ENCODE results near the gene DELE1. TPM values are rescaled to one million over a fixed set of nuclear protein-coding genes. Genes with fewer than 3 reads are reported as not detected.

DELE1 gene
- total and polyA plus RNA-seq, 2 donors (not counting 1 experiment from before 2014, with no cell fraction given) = 124 to 127 TPM

DNA sequence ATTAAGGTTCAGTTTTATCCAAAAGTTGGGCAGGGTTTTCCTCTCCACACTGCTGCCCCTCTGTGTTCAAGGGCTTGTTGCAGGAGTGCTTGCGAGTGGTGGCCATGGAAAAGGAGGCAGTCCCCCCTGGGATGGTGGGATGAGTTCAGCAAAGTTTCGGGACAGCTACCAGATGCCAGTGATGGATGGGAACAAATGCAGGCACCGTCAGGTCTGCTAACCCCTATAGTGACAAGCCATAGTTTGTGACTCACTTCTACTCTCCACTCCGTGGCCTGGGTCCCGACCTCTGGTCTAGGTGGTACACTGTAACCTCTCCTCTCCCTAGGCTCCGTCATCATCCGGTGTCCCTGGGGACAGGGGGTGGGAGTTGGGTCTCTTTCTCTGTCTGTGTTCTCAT is 41.4 kb downstream of the DELE1 start:
- Histone ChIP-seq H3K9me3 (ENCODE audit: control extremely low read depth in 1 of 3, control insufficient read depth in 2 of 3, insufficient read depth in 1 of 3, low read length in 2 of 3) (no peaks in the 10 kb centered on the region), H3K9ac (ENCODE audit: low read length) (no peak overlapping the region), H3K27ac (ENCODE audit: low read length in 2 of 2) (no peak overlapping the region), H3K4me3 (ENCODE audit: control extremely low read depth in 1 of 5, extremely low read depth in 1 of 5, insufficient read depth in 1 of 5, low read depth in 2 of 5, low read length in 4 of 5) (no peak overlapping the region), H3K27me3 (replicated peaks in 1 of 4; ENCODE audit: control extremely low read depth in 1 of 4, control insufficient read depth in 3 of 4, insufficient read depth in 4 of 4, low read length in 3 of 4) (no peaks in the 10 kb centered on the region), H3K4me1 (ENCODE audit: control insufficient read depth in 2 of 2, insufficient read depth in 2 of 2, low read length in 2 of 2) (peaks cover 23 to 43% of the 10 kb centered on the region in 2 donors), H3K79me2 (ENCODE audit: control insufficient read depth, insufficient read depth, low read length) (no peaks in the 10 kb centered on the region), H3K36me3 (replicated peaks in 1 of 2; ENCODE audit: control extremely low read depth in 1 of 2, control insufficient read depth in 1 of 2, extremely low read depth in 1 of 2, insufficient read depth in 2 of 2, low read length in 1 of 2) (no peaks in the 10 kb centered on the region), H4K20me1 (ENCODE audit: control insufficient read depth, insufficient read depth, low read length, poor library complexity, severe bottlenecking) (no peaks in the 10 kb centered on the region), H3K4me2 (replicated peaks; ENCODE audit: low read depth, low read length, poor library complexity, severe bottlenecking) (no peak overlapping the region), H2AFZ (ENCODE audit: insufficient read depth, low read depth, low read length, poor library complexity, severe bottlenecking) (no peak overlapping the region)
- Mint-ChIP-seq H3K4me3 (no peak overlapping the region), H3K27me3 (no peaks in the 10 kb centered on the region), H3K9me3 (ENCODE audit: insufficient read depth) (no peaks in the 10 kb centered on the region), H3K4me1 (peaks cover 45% of the 10 kb centered on the region), H3K27ac (no peak overlapping the region)
- DNase-seq (no peak), ATAC-seq (ENCODE audit: low read depth) (no peak)
- TF ChIP-seq EZH2 (IDR thresholded peaks at IDR 0.05; ENCODE audit: borderline replicate concordance, insufficient read depth, low read depth, low read length, poor library complexity, severe bottlenecking) (no peak), CTCF (IDR thresholded peaks at IDR 0.05) (no peak)
- ChIA-PET CTCF (interaction anchor here (1.2 to 9.9 kb wide), 2 partner anchors 13 to 271 kb away, joined by 4 to 198 read pairs; no protein-coding TSS in a partner anchor), POLR2A (no interaction called here)
- intact Hi-C loops (cut with micrococcal nuclease) = no loop called here
- 100% methylated on average over 2 of the region's 7 CpGs for WGBS (ENCODE audit: insufficient coverage)

- no peak overlapping the region for H3K27ac Mint-ChIP-seq
- Histone ChIP-seq H2AFZ (ENCODE audit: insufficient read depth, low read depth, low read length, poor library complexity, severe bottlenecking) (no peak overlapping the region), H3K27me3 (replicated peaks in 1 of 4; ENCODE audit: control extremely low read depth in 1 of 4, control insufficient read depth in 3 of 4, insufficient read depth in 4 of 4, low read length in 3 of 4) (no peaks in the 10 kb centered on the region), H3K4me2 (replicated peaks; ENCODE audit: low read depth, low read length, poor library complexity, severe bottlenecking) (no peak overlapping the region), H3K36me3 (replicated peaks in 1 of 2; ENCODE audit: control extremely low read depth in 1 of 2, control insufficient read depth in 1 of 2, extremely low read depth in 1 of 2, insufficient read depth in 2 of 2, low read length in 1 of 2) (no peaks in the 10 kb centered on the region), H3K9me3 (ENCODE audit: control extremely low read depth in 1 of 3, control insufficient read depth in 2 of 3, insufficient read depth in 1 of 3, low read length in 2 of 3) (no peaks in the 10 kb centered on the region), H3K9ac (ENCODE audit: low read length) (no peak overlapping the region), H3K79me2 (ENCODE audit: control insufficient read depth, insufficient read depth, low read length) (no peaks in the 10 kb centered on the region), H3K4me3 (ENCODE audit: control extremely low read depth in 1 of 5, extremely low read depth in 1 of 5, insufficient read depth in 1 of 5, low read depth in 2 of 5, low read length in 4 of 5) (no peak overlapping the region), H3K27ac (ENCODE audit: low read length in 2 of 2) (no peak overlapping the region), H3K4me1 (ENCODE audit: control insufficient read depth in 2 of 2, insufficient read depth in 2 of 2, low read length in 2 of 2) (peaks cover 20 to 36% of the 10 kb centered on the region in 2 donors), H4K20me1 (ENCODE audit: control insufficient read depth, insufficient read depth, low read length, poor library complexity, severe bottlenecking) (no peaks in the 10 kb centered on the region)
- no peaks in the 10 kb centered on the region for H3K27me3 Mint-ChIP-seq
- ChIA-PET CTCF (no interaction called here), POLR2A (interaction anchor here (0.7 kb wide), 1 partner anchor 14 kb away, joined by 6 read pairs; no protein-coding TSS in a partner anchor)
- no peak for DNase-seq
- H3K4me3 Mint-ChIP-seq = no peak overlapping the region
- TF ChIP-seq CTCF (IDR thresholded peaks at IDR 0.05) (no peak), EZH2 (IDR thresholded peaks at IDR 0.05; ENCODE audit: borderline replicate concordance, insufficient read depth, low read depth, low read length, poor library complexity, severe bottlenecking) (no peak)
- intact Hi-C loops (cut with micrococcal nuclease) = no loop called here
- H3K9me3 Mint-ChIP-seq (ENCODE audit: insufficient read depth) = no peaks in the 10 kb centered on the region
- 80% methylated on average over 1 of the region's 4 CpGs for WGBS (ENCODE audit: insufficient coverage)
- no peak for ATAC-seq (ENCODE audit: low read depth)
- H3K4me1 Mint-ChIP-seq = peaks cover 39% of the 10 kb centered on the region
Observed at GRCh38 chr5:141966275-141966962, 42.7 kb downstream of the DELE1 start.
